ENCODE results near the gene CNTNAP2.

DNA sequence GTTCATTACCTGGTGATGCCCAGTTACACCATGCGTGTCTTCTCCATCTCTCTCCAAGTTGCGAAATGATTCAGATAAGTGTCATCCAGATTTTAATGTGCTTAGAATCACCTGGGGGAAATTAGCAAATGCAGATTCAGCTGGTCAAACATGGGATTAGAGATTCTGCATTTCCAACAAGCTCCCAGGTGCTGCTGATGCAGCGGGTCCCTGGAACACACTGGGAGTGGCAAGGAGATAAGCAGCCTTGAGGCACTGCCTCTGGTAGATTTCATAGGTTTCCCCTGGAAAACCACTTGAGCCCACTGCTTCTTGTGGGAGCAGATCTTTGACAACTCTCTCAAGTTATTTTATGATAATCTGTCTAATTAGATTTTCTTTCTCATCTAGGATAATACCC, 2278.0 kb downstream of the CNTNAP2 start:
- TF ChIP-seq CTCF (conservative IDR thresholded peaks at IDR 0.05; ENCODE audit: low read depth, low read length) (no peak), POLR2A (IDR thresholded peaks at IDR 0.05; ENCODE audit: low read depth, low read length) (no peak), MAFK (IDR thresholded peaks at IDR 0.05; ENCODE audit: low read depth, low read length) (no peak), RAD21 (IDR thresholded peaks at IDR 0.05; ENCODE audit: low read length) (no peak), RCOR1 (IDR thresholded peaks at IDR 0.05; ENCODE audit: insufficient replicate concordance, low read length) (no peak), CEBPB (IDR thresholded peaks at IDR 0.05; ENCODE audit: low read depth, low read length) (no peak), SMC3 (IDR thresholded peaks at IDR 0.05; ENCODE audit: low read depth, low read length) (no peak), MXI1 (IDR thresholded peaks at IDR 0.05; ENCODE audit: borderline replicate concordance, low read depth, low read length) (no peak), RFX5 (IDR thresholded peaks at IDR 0.05; ENCODE audit: low read depth, low read length) (no peak), FOS (IDR thresholded peaks at IDR 0.05; ENCODE audit: low read depth, low read length) (no peak), CHD1 (IDR thresholded peaks at IDR 0.05; ENCODE audit: low read depth, low read length) (no peak)
- TF ChIP-seq, protein P1, sequence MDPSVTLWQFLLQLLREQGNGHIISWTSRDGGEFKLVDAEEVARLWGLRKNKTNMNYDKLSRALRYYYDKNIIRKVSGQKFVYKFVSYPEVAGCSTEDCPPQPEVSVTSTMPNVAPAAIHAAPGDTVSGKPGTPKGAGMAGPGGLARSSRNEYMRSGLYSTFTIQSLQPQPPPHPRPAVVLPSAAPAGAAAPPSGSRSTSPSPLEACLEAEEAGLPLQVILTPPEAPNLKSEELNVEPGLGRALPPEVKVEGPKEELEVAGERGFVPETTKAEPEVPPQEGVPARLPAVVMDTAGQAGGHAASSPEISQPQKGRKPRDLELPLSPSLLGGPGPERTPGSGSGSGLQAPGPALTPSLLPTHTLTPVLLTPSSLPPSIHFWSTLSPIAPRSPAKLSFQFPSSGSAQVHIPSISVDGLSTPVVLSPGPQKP (IDR thresholded peaks at IDR 0.05; ENCODE audit: borderline replicate concordance, low read depth, low read length), result no peak
- TF ChIP-seq, protein P2, sequence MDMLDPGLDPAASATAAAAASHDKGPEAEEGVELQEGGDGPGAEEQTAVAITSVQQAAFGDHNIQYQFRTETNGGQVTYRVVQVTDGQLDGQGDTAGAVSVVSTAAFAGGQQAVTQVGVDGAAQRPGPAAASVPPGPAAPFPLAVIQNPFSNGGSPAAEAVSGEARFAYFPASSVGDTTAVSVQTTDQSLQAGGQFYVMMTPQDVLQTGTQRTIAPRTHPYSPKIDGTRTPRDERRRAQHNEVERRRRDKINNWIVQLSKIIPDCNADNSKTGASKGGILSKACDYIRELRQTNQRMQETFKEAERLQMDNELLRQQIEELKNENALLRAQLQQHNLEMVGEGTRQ (IDR thresholded peaks at IDR 0.05; ENCODE audit: low read depth, low read length), result no peak
